ENCODE data around the gene IDH3B. TPM values are rescaled to one million over a fixed set of nuclear protein-coding genes. Genes with fewer than 3 reads are reported as not detected.
"Not testable (repeated sequence)": the region's sequence is repeated elsewhere in the genome, so short reads cannot be mapped to it uniquely, and the experiment has no call there.

The IDH3B gene
- total RNA-seq, 2 experiments from 2014 or later, result 100 to 103 TPM

DNA sequence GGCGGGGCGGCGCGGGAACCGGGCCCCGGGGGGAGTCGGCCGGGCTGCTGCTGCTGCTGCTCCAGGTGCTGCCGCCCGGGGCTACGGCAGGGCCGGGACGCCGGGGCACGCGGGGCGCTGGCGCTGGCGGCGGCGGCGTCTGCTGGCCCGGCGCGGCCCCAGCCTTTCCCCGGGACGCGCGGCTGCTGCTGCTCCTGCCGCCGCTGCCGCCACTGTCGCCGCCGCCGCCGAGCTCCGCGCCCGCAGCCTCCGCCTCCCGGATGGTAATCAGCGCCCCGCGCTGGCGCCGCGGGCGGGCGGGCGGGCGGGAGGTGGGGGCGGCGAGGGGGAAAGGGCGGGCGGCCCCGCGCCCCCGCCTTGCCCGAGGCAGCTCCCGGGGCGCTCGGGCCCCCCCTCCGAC, 28.9 kb upstream of the IDH3B start:
- Mint-ChIP-seq H3K27ac (no peak overlapping the region), H3K4me1 (peaks cover 17% of the 10 kb centered on the region), H3K27me3 (peaks cover 60% of the 10 kb centered on the region), H3K9me3 (no peaks in the 10 kb centered on the region), H3K36me3 (ENCODE audit: low read depth) (no peaks in the 10 kb centered on the region), H3K4me3 (no peak overlapping the region)
- DNase-seq, result no peak
- ChIA-PET CTCF (no interaction called here), POLR2A (no interaction called here)

DNA sequence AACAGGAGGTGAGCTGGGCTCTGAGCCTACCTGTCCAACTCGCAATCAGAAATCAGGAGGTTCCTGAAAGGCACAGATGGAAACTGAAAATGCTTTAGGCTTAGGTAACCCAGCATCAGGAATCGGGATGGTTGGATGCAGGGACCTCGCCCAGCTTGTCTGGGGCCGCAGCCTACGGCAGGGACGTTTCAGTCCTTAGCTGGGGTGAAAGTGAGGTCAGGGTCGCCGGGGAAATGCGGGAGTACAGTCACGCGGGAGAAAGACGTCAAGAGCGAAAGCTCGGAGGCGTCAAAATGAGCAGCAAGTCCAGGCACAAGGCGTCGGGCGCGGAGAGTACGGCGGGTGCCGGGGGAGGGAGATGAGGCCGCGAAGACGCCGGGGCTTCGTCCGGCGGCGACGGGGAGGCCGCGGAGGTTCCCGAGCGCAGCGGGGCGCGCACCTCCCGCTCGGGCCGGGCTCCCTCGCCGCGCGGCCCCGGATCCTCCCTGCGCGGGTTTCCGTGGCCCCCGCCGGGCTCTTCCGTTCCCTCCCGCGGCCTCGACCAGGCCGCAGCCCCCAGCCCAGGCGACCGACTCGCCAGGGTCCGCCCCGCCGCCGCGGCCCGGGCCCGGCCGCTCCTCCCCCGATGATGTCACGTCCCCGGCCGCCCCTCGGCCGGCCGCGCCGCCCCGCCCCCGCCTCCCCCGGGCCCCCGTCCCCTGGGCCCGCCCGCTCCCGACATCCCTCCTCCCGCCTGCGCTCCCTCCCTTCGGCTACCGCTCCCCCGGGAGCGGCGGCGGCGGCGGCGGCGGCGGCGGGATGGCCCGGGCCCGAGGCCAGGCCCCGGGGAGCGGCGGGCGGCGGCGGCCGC, 28.2 kb upstream of the IDH3B start, which contains the start of gene EBF4:
TSS of gene EBF4 (plus strand) at position 745 of the 850 bp plus-strand sequence. CDS start 866 bp downstream, outside the sequence.
- no peak for DNase-seq
- Mint-ChIP-seq H3K4me1 (peaks cover 22% of the 10 kb centered on the region), H3K27me3 (peaks cover 60% of the 10 kb centered on the region), H3K27ac (peak within 1 kb of the TSS; percentile 22), H3K9me3 (no peaks in the 10 kb centered on the region), H3K36me3 (ENCODE audit: low read depth) (no peaks in the 10 kb centered on the region), H3K4me3 (peak within 1 kb of the TSS; percentile 72)
- ChIA-PET CTCF (interaction anchor here (1.0 kb wide), 1 partner anchor 60 kb away, joined by 3 read pairs; no protein-coding TSS in a partner anchor), POLR2A (no interaction called here)

DNA sequence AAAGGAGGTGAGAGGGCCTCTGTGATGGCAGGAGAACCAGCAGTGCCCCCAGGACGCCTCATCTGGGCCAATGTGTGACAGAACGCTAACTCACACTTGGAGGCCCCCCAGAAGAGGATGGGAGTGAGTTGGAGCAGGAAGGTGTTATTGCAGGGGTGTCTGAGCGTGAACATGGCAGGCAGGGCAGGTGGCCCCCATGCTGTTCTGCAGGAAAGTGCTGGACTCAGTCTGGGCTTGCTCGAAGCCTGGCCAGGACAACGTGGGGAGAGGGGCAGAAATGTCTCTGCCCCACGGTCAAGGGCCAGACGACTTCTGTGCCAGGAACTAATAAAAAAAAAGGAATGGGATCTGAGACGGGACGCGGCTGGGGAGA, 27.6 kb upstream of the IDH3B start:
- DNase-seq, result no peak
- Mint-ChIP-seq H3K27ac (peak overlapping the region; percentile 16), H3K36me3 (ENCODE audit: low read depth) (no peaks in the 10 kb centered on the region), H3K27me3 (peaks cover 56% of the 10 kb centered on the region), H3K4me1 (peaks cover 22% of the 10 kb centered on the region), H3K9me3 (no peaks in the 10 kb centered on the region), H3K4me3 (peak overlapping the region; percentile 72)
- POLR2A ChIA-PET, result no interaction called here
- CTCF ChIA-PET, result interaction anchor here (1.0 kb wide), 1 partner anchor 60 kb away, joined by 3 read pairs; no protein-coding TSS in a partner anchor

DNA sequence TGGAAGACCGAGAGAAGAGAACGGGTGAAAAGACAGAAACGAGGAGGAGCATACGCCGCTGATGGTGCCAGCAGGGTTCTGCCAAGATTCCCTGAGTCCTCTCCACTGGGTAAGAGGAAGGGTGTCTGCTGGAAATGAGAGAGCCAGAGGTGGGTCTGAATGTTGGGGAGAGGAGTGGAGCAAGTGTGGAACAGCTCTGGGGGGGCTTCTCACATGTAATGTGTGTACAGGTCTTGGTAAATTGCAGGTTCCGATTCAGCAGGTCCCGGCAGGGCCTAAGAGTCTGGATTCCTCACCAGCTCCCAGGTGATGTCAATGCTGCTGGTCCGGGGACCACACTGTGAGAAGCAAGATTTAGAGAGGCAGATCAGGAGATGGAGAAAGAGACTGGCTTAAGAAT, 27.1 kb upstream of the IDH3B start:
- Mint-ChIP-seq H3K27me3 (peaks cover 55% of the 10 kb centered on the region), H3K9me3 (no peaks in the 10 kb centered on the region), H3K36me3 (ENCODE audit: low read depth) (no peaks in the 10 kb centered on the region), H3K27ac (no peak overlapping the region), H3K4me3 (peak overlapping the region; percentile 72), H3K4me1 (peaks cover 22% of the 10 kb centered on the region)
- ChIA-PET POLR2A (no interaction called here), CTCF (interaction anchor here (1.0 kb wide), 1 partner anchor 61 kb away, joined by 3 read pairs; no protein-coding TSS in a partner anchor)
- DNase-seq, result no peak

DNA sequence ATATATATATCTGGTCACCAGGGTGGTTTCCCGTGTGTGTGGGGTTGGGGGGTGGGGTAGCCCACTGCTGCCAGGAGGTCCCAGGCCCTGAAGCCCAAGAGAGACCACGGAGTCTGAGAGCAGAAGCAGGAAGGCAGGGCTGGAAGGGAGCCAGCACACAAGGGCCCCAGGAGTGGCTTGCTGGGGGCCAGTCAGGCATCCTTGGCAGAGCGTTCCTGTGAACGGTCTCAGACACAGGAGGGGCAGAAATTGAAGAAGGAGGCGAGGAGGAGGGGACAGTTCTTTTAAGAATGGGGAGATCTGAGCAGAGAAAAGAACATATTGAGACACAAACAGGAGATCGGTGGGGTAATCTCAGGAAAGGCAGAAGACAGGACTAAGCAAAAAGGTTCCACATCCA, 26.7 kb upstream of the IDH3B start:
- Mint-ChIP-seq H3K4me1 (peaks cover 22% of the 10 kb centered on the region), H3K27me3 (peaks cover 51% of the 10 kb centered on the region), H3K9me3 (no peaks in the 10 kb centered on the region), H3K36me3 (ENCODE audit: low read depth) (no peaks in the 10 kb centered on the region), H3K27ac (no peak overlapping the region), H3K4me3 (peak overlapping the region; percentile 72)
- no peak for DNase-seq
- ChIA-PET POLR2A (no interaction called here), CTCF (interaction anchor here (1.0 kb wide), 1 partner anchor 61 kb away, joined by 3 read pairs; no protein-coding TSS in a partner anchor)

DNA sequence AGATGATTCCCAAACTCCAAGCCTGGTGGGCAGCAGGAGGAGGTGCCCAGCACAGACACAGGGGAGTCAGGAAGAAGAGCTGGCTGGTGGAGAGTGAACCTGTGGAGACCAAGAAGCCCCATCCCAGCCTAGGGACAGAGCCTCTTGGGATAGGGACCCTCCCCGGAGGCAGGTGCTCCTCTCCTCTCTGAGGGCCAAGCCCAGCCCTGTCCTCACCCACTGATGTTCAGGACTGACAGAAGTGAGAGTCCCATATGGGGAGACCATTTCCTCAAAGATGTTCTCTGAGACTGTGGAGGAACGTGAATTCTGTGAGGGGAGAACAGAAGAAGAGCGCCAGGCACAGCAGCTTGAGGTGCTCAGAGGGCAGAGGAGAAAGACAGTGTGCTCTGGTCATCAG, 26.2 kb upstream of the IDH3B start:
- Mint-ChIP-seq H3K4me1 (peaks cover 24% of the 10 kb centered on the region), H3K4me3 (no peak overlapping the region), H3K27me3 (peaks cover 48% of the 10 kb centered on the region), H3K36me3 (ENCODE audit: low read depth) (no peaks in the 10 kb centered on the region), H3K27ac (no peak overlapping the region), H3K9me3 (no peaks in the 10 kb centered on the region)
- CTCF ChIA-PET, result interaction anchor here (1.9 to 4.0 kb wide), 2 partner anchors 52 to 63 kb away, joined by 12 to 34 read pairs; no protein-coding TSS in a partner anchor
- DNase-seq, result no peak
- POLR2A ChIA-PET, result no interaction called here

DNA sequence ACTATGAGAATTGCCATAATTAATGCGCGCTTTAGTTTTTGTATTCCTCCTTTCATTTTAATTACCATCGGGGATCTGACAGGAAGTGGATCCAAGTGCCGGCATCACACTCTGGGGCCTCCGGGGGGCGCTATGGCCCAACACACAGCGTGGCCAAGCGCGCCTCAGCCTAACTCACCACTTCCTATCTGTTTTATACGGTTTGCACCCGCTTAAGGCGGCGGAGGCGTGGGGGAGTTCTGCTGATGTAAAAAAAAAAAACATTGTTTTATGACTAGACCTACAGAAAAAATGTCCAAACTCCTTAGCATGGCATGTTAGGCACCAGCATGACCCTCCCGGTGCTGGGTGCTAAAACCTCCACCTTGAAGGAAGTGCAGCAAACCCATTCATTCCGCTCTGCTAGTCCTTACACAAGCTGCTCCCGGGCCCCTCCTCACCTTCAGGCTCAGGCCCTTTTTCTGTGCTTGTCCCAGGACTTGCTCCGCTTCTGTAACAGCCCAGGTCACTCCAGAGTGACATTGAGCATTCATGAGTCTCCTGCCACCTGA, 24.1 kb upstream of the IDH3B start:
- H3K4me1 Mint-ChIP-seq, result peaks cover 26% of the 10 kb centered on the region

DNA sequence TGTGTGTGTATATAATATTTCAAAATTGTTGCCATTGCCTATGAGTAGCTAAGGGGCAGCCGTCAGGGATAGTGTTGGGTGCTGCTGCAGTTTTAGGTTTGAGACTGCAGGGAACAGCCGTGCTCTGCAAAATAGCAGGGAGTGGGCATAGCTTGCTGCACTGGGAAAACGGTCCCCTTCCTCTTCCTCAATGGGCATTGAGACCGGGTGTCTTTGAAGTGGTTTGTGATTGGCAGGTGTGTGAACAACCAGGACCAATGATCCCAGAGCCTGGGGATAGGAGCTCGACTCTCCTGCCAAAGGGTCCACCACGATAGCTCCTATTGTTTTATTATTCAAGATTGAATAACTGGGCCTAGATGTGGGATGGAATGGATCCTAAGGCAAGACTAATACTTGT, 23.5 kb upstream of the IDH3B start:
- no peak overlapping the region for H3K27ac Mint-ChIP-seq
- no peaks in the 10 kb centered on the region for H3K9me3 Mint-ChIP-seq
- H3K36me3 Mint-ChIP-seq (ENCODE audit: low read depth), result no peaks in the 10 kb centered on the region
- peaks cover 46% of the 10 kb centered on the region for H3K27me3 Mint-ChIP-seq
- H3K4me1 Mint-ChIP-seq, result peaks cover 26% of the 10 kb centered on the region
- DNase-seq, result no peak
- POLR2A ChIA-PET, result no interaction called here
- CTCF ChIA-PET, result interaction anchor here (0.7 to 4.0 kb wide), 8 partner anchors 10 to 59 kb away, joined by 3 to 34 read pairs (median 4); no protein-coding TSS in a partner anchor
- peak overlapping the region; percentile 11 for H3K4me3 Mint-ChIP-seq

More for the DNA sequence above, 24.1 kb upstream of the IDH3B start:
- Mint-ChIP-seq H3K9me3 (no peaks in the 10 kb centered on the region), H3K4me3 (peak overlapping the region; percentile 11), H3K27ac (peak overlapping the region; percentile 6), H3K36me3 (ENCODE audit: low read depth) (no peaks in the 10 kb centered on the region), H3K27me3 (peaks cover 42% of the 10 kb centered on the region)
- CTCF ChIA-PET, result interaction anchor here (0.6 to 4.0 kb wide), 19 partner anchors 9 to 357 kb away, joined by 3 to 34 read pairs (median 3); no protein-coding TSS in a partner anchor
- peak; percentile 83 for DNase-seq
- POLR2A ChIA-PET, result interaction anchor here (1.1 kb wide), 1 partner anchor 53 kb away, joined by 4 read pairs; no protein-coding TSS in a partner anchor

DNA sequence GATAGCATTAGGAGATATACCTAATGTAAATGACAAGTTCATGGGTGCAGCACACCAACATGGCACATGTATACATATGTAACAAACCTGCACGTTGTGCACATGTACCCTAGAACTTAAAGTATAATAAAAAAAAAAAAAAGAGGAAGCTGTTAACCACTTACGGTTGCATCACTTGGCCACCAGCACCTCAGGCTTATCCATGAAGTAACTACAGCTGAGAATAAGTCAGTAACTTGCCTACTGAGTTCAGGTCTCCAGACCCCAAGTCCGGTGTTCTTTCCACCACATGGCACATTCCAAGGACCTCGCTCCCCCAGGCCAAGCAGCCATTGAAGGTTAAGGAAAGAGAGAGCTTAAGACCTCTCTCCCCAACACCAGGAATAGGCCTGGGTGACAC, 20.8 kb upstream of the IDH3B start:
- H3K9me3 Mint-ChIP-seq; H3K27ac Mint-ChIP-seq; H3K36me3 Mint-ChIP-seq (ENCODE audit: low read depth); H3K4me3 Mint-ChIP-seq; DNase-seq; POLR2A ChIA-PET: not testable (repeated sequence)
- Mint-ChIP-seq H3K4me1 (peaks cover 18% of the 10 kb centered on the region), H3K27me3 (peaks cover 34% of the 10 kb centered on the region)
- CTCF ChIA-PET, result interaction anchor here (1.1 to 2.4 kb wide), 4 partner anchors 9 to 59 kb away, joined by 3 to 7 read pairs (median 4); no protein-coding TSS in a partner anchor

DNA sequence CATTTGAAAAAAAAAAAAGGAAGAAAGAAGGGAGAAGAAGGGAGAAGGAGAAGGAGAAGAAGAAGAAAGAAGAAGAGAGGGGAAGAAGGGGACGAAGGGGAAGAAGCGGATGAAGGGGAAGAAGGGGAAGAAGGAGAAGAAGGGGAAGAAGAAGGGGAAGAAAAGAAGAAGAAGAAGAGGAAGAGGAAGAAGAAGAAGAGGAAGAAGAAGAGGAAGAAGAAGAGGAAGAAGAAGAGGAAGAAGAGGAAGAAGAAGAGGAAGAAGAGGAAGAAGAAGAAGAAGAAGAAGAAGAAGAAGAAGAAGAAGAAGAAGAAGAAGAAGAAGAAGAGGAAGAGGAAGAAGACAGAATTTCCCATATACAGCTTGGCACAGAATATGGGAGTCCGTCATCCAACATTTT, 18.0 kb upstream of the IDH3B start:
- H3K36me3 Mint-ChIP-seq (ENCODE audit: low read depth); H3K27ac Mint-ChIP-seq; H3K4me3 Mint-ChIP-seq; POLR2A ChIA-PET; H3K4me1 Mint-ChIP-seq; H3K9me3 Mint-ChIP-seq; CTCF ChIA-PET; DNase-seq: not testable (repeated sequence)
- peaks cover 37% of the 10 kb centered on the region for H3K27me3 Mint-ChIP-seq

DNA sequence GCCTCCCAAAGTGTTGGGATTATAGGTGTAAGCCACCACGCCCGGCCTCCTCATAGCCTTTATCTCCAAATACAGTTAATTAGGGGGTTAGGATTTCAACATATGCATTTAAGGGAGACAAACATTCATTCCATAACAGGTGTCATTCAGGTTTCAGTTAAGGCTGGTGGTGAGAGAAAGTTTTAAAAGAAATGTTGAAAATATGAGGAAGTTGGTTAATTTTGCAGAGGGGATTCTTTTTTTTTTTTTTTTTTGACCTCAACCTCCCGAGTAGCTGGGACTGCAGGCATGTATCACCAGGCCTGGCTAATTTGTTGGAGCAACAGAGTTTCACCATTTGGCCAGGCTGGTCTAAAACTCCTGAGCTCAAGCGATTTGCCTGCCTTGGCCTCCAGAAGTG, 16.0 kb upstream of the IDH3B start:
- peaks cover 2% of the 10 kb centered on the region for H3K4me1 Mint-ChIP-seq
- no peak overlapping the region for H3K4me3 Mint-ChIP-seq
- H3K36me3 Mint-ChIP-seq (ENCODE audit: low read depth), result no peaks in the 10 kb centered on the region
- H3K9me3 Mint-ChIP-seq, result no peaks in the 10 kb centered on the region
- H3K27me3 Mint-ChIP-seq, result peaks cover 33% of the 10 kb centered on the region
- ChIA-PET CTCF (no interaction called here), POLR2A (no interaction called here)
- no peak overlapping the region for H3K27ac Mint-ChIP-seq
- DNase-seq, result no peak

DNA sequence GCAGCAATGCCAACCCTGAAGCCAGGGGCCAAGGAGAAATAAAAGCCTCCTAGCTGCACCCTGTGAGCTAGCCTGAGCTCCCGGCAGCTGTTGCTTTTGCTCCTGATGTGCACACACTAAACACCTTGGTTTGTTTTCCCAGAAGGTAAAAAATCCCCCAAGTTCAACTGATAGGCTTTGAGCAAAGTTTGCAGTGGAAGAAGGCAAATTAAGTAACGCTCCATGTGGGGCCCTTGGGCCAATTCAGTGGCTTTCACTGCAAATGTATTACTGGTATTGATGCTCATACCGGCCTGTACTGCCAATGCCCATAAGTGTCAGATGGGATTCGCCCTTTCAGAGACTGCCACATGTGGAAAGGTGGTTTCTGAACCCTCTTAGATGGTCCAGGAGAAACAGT, 9.4 kb upstream of the IDH3B start:
- CTCF ChIA-PET, result interaction anchor here (0.7 to 3.2 kb wide), 4 partner anchors 10 to 300 kb away, joined by 3 to 19 read pairs (median 3); partner anchors contain the start of gene IDH3B
- H3K27me3 Mint-ChIP-seq, result peaks cover 16% of the 10 kb centered on the region
- H3K36me3 Mint-ChIP-seq (ENCODE audit: low read depth), result no peaks in the 10 kb centered on the region
- no peak for DNase-seq
- H3K9me3 Mint-ChIP-seq, result no peaks in the 10 kb centered on the region
- no peak overlapping the region for H3K27ac Mint-ChIP-seq
- no peaks in the 10 kb centered on the region for H3K4me1 Mint-ChIP-seq
- POLR2A ChIA-PET, result interaction anchor here (0.5 kb wide), 1 partner anchor 485 kb away, joined by 4 read pairs; no protein-coding TSS in a partner anchor
- H3K4me3 Mint-ChIP-seq, result no peak overlapping the region

DNA sequence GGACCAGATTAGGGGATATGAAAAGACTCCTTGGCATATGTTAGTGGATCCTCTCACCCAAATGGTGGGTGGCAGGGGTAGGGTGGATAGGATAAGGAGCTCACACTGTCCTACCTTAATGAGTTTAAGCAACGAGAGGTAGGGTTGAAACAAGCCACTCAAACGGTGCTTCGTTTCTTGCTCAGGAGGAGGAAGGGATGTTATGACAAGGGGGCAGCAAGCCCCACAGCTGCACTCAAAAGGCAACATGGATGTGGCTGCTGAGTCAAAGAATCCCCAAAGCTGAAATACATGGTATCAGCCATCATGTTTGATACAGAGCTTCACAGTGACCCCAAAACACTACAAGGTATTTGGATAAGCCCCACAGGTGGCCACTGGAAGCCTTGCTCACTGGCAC, 8.4 kb upstream of the IDH3B start:
- H3K36me3 Mint-ChIP-seq (ENCODE audit: low read depth), result no peaks in the 10 kb centered on the region
- ChIA-PET CTCF (interaction anchor here (1.5 kb wide), 1 partner anchor 9 kb away, joined by 3 read pairs; the partner anchor contains the start of gene IDH3B), POLR2A (no interaction called here)
- DNase-seq, result no peak
- H3K4me1 Mint-ChIP-seq, result no peaks in the 10 kb centered on the region
- no peak overlapping the region for H3K4me3 Mint-ChIP-seq
- H3K27ac Mint-ChIP-seq, result no peak overlapping the region
- peaks cover 15% of the 10 kb centered on the region for H3K27me3 Mint-ChIP-seq
- no peaks in the 10 kb centered on the region for H3K9me3 Mint-ChIP-seq
